RWPE2 (cell line): ENCODE measurements around the gene C3orf22.

Source experiments
- ATAC-seq: fragments of 200-7000 bp; cut with Tn5 transposase; 3 replicates; pipeline ENCODE4 v1.9.1; 2021; ENCODE audit warnings: low read depth
- DNase-seq: peaks from one replicate; pipeline ENCODE4 v3.0.0-alpha.2; 2020; ENCODE audit warnings: low spot score
- H3K27ac ChIP-seq: fragments of 450-650 bp; 2 replicates; pipeline ENCODE4 v1.5.1; 2017; ENCODE audit warnings: mild to moderate bottlenecking; ENCODE audit not compliant: poor library complexity, severe bottlenecking
- H3K27me3 ChIP-seq: fragments of 250-450 bp; sonication (Bioruptor Pico); 2 replicates; pipeline ENCODE4 v1.5.1; 2021; ENCODE audit warnings: mild to moderate bottlenecking, moderate library complexity; ENCODE audit not compliant: insufficient read depth, poor library complexity, severe bottlenecking
- H3K36me3 ChIP-seq: fragments of 250-450 bp; sonication (Bioruptor Pico); 2 replicates; pipeline ENCODE4 v1.5.1; 2020; ENCODE audit warnings: low read depth, mild to moderate bottlenecking, moderate library complexity
- H3K4me1 ChIP-seq: fragments of 250-450 bp; sonication (Bioruptor Pico); 2 replicates; pipeline ENCODE4 v1.5.1; 2021; ENCODE audit warnings: mild to moderate bottlenecking, moderate library complexity; ENCODE audit not compliant: insufficient read depth, poor library complexity, severe bottlenecking
- H3K4me3 ChIP-seq: fragments of 250-450 bp; sonication (Bioruptor Pico); 2 replicates; pipeline ENCODE4 v1.5.1; 2021; ENCODE audit warnings: mild to moderate bottlenecking, moderate library complexity; ENCODE audit not compliant: severe bottlenecking
- H3K9me3 ChIP-seq: fragments of 250-450 bp; sonication (Bioruptor Pico); 2 replicates; pipeline ENCODE4 v1.5.1; 2021; ENCODE audit warnings: mild to moderate bottlenecking, moderate library complexity; ENCODE audit not compliant: severe bottlenecking
- TF ChIP-seq, protein P1 (sequence below): fragments of 450-650 bp; IDR thresholded peaks from one replicate; pipeline ENCODE4 v1.5.1; 2017; ENCODE audit warnings: mild to moderate bottlenecking, moderate library complexity; ENCODE audit not compliant: poor library complexity, severe bottlenecking

The C3orf22 gene

DNA sequence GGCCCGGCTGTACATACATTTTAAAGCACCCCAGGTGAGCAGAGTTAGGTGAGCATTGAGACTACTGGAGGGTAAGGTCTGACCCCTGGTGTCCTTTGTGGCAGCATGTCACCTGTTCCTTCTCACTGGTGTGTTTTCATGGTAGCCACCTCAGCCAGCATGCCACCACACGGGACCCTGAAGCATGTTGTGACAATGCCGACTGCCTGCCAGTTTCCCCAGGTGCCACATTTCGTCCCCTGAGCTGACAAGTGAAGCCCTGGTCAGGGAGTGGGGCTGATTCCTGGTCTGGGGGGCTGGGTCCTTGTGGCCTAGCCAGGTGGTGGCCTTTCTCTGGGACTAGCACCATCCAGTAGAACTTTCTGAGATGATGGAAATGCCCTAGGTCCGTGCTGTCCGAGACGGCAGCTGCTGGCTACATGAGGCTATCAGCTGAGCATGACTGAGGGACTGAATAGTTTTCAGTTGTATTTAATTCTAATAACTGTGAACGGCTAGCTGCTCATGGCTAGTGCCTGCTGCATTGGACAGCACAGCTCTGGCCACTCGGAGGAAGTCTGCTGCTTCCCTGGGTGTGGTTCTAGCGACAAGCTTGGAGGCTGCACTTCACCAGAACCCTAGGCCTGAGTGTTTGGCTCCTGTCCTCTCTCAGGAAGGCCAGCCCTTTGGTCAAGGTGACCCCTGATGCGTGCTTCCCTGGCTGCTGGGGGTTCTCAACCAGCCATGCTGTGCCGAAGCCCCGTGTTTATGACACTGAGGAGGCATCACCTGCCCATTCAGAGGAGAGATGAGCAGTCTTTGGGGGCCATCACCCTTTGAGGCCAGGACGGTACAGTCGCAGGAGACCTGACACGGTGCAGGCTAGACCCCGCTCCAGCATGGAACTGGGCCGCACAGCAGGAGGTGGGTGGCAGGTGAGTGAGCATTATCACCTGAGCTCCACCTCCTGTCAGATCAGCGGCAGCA is 3.9 kb downstream of the C3orf22 start:
- Histone ChIP-seq H3K4me1 (no peaks in the 10 kb centered on the region), H3K27ac (no peak overlapping the region), H3K9me3 (no peaks in the 10 kb centered on the region), H3K27me3 (no peaks in the 10 kb centered on the region), H3K36me3 (no peaks in the 10 kb centered on the region), H3K4me3 (no peak overlapping the region)
- DNase-seq (no peak), ATAC-seq (no peak)
- TF ChIP-seq, protein P1, sequence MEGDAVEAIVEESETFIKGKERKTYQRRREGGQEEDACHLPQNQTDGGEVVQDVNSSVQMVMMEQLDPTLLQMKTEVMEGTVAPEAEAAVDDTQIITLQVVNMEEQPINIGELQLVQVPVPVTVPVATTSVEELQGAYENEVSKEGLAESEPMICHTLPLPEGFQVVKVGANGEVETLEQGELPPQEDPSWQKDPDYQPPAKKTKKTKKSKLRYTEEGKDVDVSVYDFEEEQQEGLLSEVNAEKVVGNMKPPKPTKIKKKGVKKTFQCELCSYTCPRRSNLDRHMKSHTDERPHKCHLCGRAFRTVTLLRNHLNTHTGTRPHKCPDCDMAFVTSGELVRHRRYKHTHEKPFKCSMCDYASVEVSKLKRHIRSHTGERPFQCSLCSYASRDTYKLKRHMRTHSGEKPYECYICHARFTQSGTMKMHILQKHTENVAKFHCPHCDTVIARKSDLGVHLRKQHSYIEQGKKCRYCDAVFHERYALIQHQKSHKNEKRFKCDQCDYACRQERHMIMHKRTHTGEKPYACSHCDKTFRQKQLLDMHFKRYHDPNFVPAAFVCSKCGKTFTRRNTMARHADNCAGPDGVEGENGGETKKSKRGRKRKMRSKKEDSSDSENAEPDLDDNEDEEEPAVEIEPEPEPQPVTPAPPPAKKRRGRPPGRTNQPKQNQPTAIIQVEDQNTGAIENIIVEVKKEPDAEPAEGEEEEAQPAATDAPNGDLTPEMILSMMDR, result no peak

DNA sequence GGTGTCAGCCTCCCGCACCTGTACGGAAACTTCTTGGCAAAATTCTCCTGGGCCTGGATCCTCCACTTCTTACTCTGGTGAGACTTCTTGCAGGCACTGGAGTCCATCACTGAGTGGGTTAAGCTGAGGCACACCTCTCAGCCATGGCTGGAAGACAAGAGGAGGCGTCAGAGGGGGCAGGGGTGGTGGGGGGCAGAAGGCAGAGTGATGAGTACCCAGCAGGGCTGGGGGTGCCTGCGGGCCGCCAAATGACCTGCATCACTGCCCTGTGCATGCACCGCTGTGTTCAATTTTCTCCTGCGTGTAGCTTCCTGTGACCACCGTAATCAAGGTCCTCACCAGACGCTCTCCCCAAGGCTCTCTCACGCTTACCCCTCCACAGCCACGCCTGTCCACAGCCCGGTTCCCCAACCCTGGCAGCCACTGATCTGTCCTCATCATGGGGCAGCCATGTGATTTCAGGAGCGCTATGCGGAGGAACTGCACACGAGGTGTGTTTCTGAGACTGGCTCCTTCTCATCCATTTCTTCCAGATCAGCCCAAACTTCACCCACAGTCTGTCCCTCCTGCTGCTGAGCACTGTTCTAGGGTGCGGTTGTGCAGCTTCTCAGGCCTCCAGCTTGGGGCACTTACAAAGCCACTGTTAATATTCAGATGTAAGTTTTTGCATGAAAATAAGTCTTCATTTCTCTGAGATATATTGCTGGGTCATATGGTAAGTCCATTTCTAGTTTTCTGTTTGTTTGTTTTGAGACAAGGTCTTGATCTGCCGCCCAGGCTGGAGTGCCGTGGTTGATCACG is 5.2 kb downstream of the C3orf22 start:
- DNase-seq, result no peak
- TF ChIP-seq, protein P1, result no peak
- H3K9me3 ChIP-seq, result no peaks in the 10 kb centered on the region
- no peak for ATAC-seq
- no peaks in the 10 kb centered on the region for H3K4me1 ChIP-seq
- H3K27ac ChIP-seq, result no peak overlapping the region
- H3K27me3 ChIP-seq, result no peaks in the 10 kb centered on the region
- H3K4me3 ChIP-seq, result no peak overlapping the region
- no peaks in the 10 kb centered on the region for H3K36me3 ChIP-seq

DNA sequence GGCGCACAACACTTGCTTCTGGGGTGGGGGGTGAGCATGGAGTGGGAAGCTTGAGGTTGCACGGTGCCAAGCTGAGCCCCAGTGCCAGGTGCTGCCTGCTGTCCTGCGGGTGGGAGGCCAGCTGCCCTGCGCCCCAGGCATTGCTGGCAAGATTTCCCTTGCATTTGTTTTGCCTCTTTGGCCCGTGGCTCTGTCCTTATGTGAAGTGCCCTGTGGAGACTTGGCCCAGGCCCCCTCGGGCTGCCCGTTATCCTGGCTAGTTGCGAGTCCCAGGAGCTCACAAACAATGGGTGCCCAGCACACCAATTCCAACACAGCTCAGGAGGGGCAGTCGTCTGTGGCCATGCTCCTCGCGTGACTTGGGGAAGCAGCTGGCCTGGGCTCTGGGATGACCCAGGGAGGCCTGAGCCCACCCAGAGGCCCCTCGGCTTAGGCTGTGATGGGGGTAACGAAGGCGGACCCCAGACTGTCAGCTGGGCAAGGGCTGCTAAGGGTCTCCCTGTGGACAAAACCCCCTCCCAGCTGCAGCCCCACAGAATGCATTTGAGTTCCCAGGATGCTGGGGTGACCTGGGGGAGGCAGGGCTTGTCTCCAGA is 5.9 kb downstream of the C3orf22 start:
- no peak overlapping the region for H3K4me3 ChIP-seq
- no peaks in the 10 kb centered on the region for H3K4me1 ChIP-seq
- DNase-seq (no peak), ATAC-seq (no peak)
- H3K27ac ChIP-seq, result no peak overlapping the region
- H3K36me3 ChIP-seq, result no peaks in the 10 kb centered on the region
- H3K27me3 ChIP-seq, result no peaks in the 10 kb centered on the region
- H3K9me3 ChIP-seq, result no peaks in the 10 kb centered on the region
- TF ChIP-seq, protein P1, result no peak

- Histone ChIP-seq H3K4me1 (no peaks in the 10 kb centered on the region), H3K4me3 (no peak overlapping the region), H3K27ac (no peak overlapping the region), H3K27me3 (no peaks in the 10 kb centered on the region), H3K9me3 (no peaks in the 10 kb centered on the region), H3K36me3 (no peaks in the 10 kb centered on the region)
- TF ChIP-seq, protein P1, result no peak
- DNase-seq, result no peak
- ATAC-seq, result no peak
These were observed 6.7 kb downstream of the C3orf22 start for GRCh38 chr3:126551839-126552687.
